CD4-positive, alpha-beta memory T cell (primary cell): Measurements from ENCODE around the gene NRAP. TPM values are rescaled to one million over a fixed set of nuclear protein-coding genes. Genes with fewer than 3 reads are reported as not detected.
A peak's percentile ranks its signal among the peaks of the same experiment; 100 is the strongest.

ENCODE experiments used
- CTCF ChIA-PET: fragments of 350-600 bp; sonication (Branson Sonifier 250); formaldehyde crosslinking; loops from one replicate; lab custom pipeline; 2021; ENCODE audit warnings: inconsistent platforms; ENCODE audit not compliant: partially characterized antibody; lab: Charles Lee
- POLR2A ChIA-PET: fragments of 350-600 bp; sonication (Branson Sonifier 250); formaldehyde crosslinking; loops from one replicate; lab custom pipeline; 2021; ENCODE audit not compliant: partially characterized antibody; lab: Charles Lee
- DNase-seq, 5 donors: peaks; one replicate each; pipeline versions ENCODE4 v3.0.0 to v3.0.0-alpha.2; 2020 to 2022; ENCODE audit warnings: mixed read lengths in 1 of 5
- H3K27ac ChIP-seq: one replicate; pipeline ENCODE4 v1.7.0; 2013; ENCODE audit warnings: low read depth, low read length
- H3K27me3 ChIP-seq: 2 replicates; pipeline ENCODE4 v1.7.0; 2013; ENCODE audit warnings: mild to moderate bottlenecking, low read length, moderate library complexity; ENCODE audit not compliant: insufficient read depth
- H3K36me3 ChIP-seq: 2 replicates; pipeline ENCODE4 v1.7.0; 2013; ENCODE audit warnings: mild to moderate bottlenecking, low read length, moderate library complexity; ENCODE audit not compliant: insufficient read depth
- H3K4me1 ChIP-seq: 2 replicates; pipeline ENCODE4 v1.7.0; 2013; ENCODE audit warnings: mild to moderate bottlenecking, low read length, moderate library complexity; ENCODE audit not compliant: insufficient read depth
- H3K4me3 ChIP-seq, 2 donors: one replicate each; pipeline ENCODE4 v1.7.0; 2013; ENCODE audit warnings: low read length in 2 of 2, mild to moderate bottlenecking in 1 of 2
- H3K9me3 ChIP-seq, 2 donors: one replicate each; pipeline ENCODE4 v1.7.0; 2013; ENCODE audit warnings: low read length in 2 of 2, control low read depth in 1 of 2; ENCODE audit not compliant: control insufficient read depth in 1 of 2
- H3K27ac Mint-ChIP-seq, 7 donors: one replicate each; pipeline ENCODE4 v1.8.0; 2020 to 2021; ENCODE audit warnings: mixed read lengths in 7 of 7, mild to moderate bottlenecking in 6 of 7, inconsistent platforms in 3 of 7, moderate library complexity in 3 of 7
- H3K27me3 Mint-ChIP-seq, 2 donors: one replicate each; pipeline ENCODE4 v1.8.0; 2020 to 2021; ENCODE audit warnings: mixed read lengths in 2 of 2
- H3K36me3 Mint-ChIP-seq, 2 donors: one replicate each; pipeline ENCODE4 v1.8.0; 2020 to 2021; ENCODE audit warnings: mixed read lengths in 2 of 2, inconsistent platforms in 1 of 2, mild to moderate bottlenecking in 1 of 2
- H3K4me1 Mint-ChIP-seq, 4 donors: one replicate each; pipeline ENCODE4 v1.8.0; 2020 to 2021; ENCODE audit warnings: mixed read lengths in 4 of 4, mild to moderate bottlenecking in 1 of 4
- H3K4me3 Mint-ChIP-seq, 8 donors: one replicate each; pipeline ENCODE4 v1.8.0; 2020 to 2021; ENCODE audit warnings: mixed read lengths in 8 of 8, mild to moderate bottlenecking in 7 of 8, moderate library complexity in 6 of 8, inconsistent platforms in 3 of 8
- H3K9me3 Mint-ChIP-seq, 8 donors: one replicate each; pipeline ENCODE4 v1.8.0; 2020 to 2021; ENCODE audit warnings: mixed read lengths in 8 of 8, mild to moderate bottlenecking in 5 of 8, inconsistent platforms in 3 of 8, moderate library complexity in 1 of 8
- intact Hi-C: fragments of 100-400 bp; cut with micrococcal nuclease; formaldehyde crosslinking; loops from one replicate; pipeline ENCODE4 v1.15.1; 2023
- polyA plus RNA-seq, 2 donors: library from polyadenylated mRNA; unstranded; fragments of 300-500 nt; fragmentation: Illumina TruSeq; gene quantifications; one replicate each; pipeline ENCODE4 v1.2.3, GENCODE V29; 2021
- total RNA-seq, 2 experiments: library from RNA; stranded (reverse); gene quantifications; one replicate each; pipeline ENCODE4 v1.2.3, GENCODE V29; 2021

Gene NRAP
- total and polyA plus RNA-seq, 4 experiments from 2014 or later, result not detected

GRCh38 chr10:113590581-113590980, 73.3 kb downstream of the NRAP start:
- no peaks in the 10 kb centered on the region for H3K4me1 Mint-ChIP-seq
- CTCF ChIA-PET, result no interaction called here
- POLR2A ChIA-PET, result no interaction called here
- no peak overlapping the region for H3K4me3 ChIP-seq
- H3K4me3 Mint-ChIP-seq, result no peak overlapping the region
- no peaks in the 10 kb centered on the region for H3K36me3 ChIP-seq
- H3K36me3 Mint-ChIP-seq, result no peaks in the 10 kb centered on the region
- no peaks in the 10 kb centered on the region for H3K4me1 ChIP-seq
- no peak overlapping the region for H3K27ac ChIP-seq
- no peaks in the 10 kb centered on the region for H3K9me3 Mint-ChIP-seq
- H3K27me3 Mint-ChIP-seq, result peaks cover 2 to 8% of the 10 kb centered on the region in 2 donors
- no peaks in the 10 kb centered on the region for H3K9me3 ChIP-seq
- no peak for DNase-seq
- intact Hi-C loops, result no loop called here
- no peak overlapping the region for H3K27ac Mint-ChIP-seq
- H3K27me3 ChIP-seq, result no peaks in the 10 kb centered on the region

GRCh38 chr10:113589201-113589770, 74.6 kb downstream of the NRAP start:
- CTCF ChIA-PET, result no interaction called here
- Mint-ChIP-seq H3K27me3 (peaks cover 2 to 10% of the 10 kb centered on the region in 2 donors), H3K4me1 (no peaks in the 10 kb centered on the region), H3K4me3 (no peak overlapping the region), H3K27ac (no peak overlapping the region), H3K36me3 (no peaks in the 10 kb centered on the region), H3K9me3 (no peaks in the 10 kb centered on the region)
- H3K9me3 ChIP-seq, result no peaks in the 10 kb centered on the region
- DNase-seq, result no peak
- no peak overlapping the region for H3K27ac ChIP-seq
- POLR2A ChIA-PET, result no interaction called here
- no peaks in the 10 kb centered on the region for H3K4me1 ChIP-seq
- no peaks in the 10 kb centered on the region for H3K27me3 ChIP-seq
- no peaks in the 10 kb centered on the region for H3K36me3 ChIP-seq
- intact Hi-C loops, result no loop called here
- H3K4me3 ChIP-seq, result no peak overlapping the region

GRCh38 chr10:113585949-113586348, 77.9 kb downstream of the NRAP start:
- H3K9me3 Mint-ChIP-seq, result peaks cover 0 to 2% (median 0%) of the 10 kb centered on the region in 8 donors
- H3K36me3 ChIP-seq, result no peaks in the 10 kb centered on the region
- H3K27me3 ChIP-seq, result no peaks in the 10 kb centered on the region
- no peaks in the 10 kb centered on the region for H3K4me1 Mint-ChIP-seq
- H3K4me1 ChIP-seq, result no peaks in the 10 kb centered on the region
- intact Hi-C loops, result no loop called here
- H3K27me3 Mint-ChIP-seq, result peaks cover 6 to 17% of the 10 kb centered on the region in 2 donors
- no peaks in the 10 kb centered on the region for H3K36me3 Mint-ChIP-seq
- ChIA-PET POLR2A (no interaction called here), CTCF (no interaction called here)
- DNase-seq, result no peak
- H3K27ac ChIP-seq, result no peak overlapping the region
- H3K27ac Mint-ChIP-seq, result no peak overlapping the region
- H3K9me3 ChIP-seq, result no peaks in the 10 kb centered on the region
- no peak overlapping the region for H3K4me3 ChIP-seq
- no peak overlapping the region for H3K4me3 Mint-ChIP-seq

- H3K27ac ChIP-seq, result no peak overlapping the region
- H3K27ac Mint-ChIP-seq, result no peak overlapping the region
- H3K27me3 Mint-ChIP-seq, result peaks cover 7 to 17% of the 10 kb centered on the region in 2 donors
- no peaks in the 10 kb centered on the region for H3K36me3 Mint-ChIP-seq
- DNase-seq, result no peak
- intact Hi-C loops, result no loop called here
- no peak overlapping the region for H3K4me3 ChIP-seq
- CTCF ChIA-PET, result no interaction called here
- peaks cover 0 to 2% (median 0%) of the 10 kb centered on the region in 8 donors for H3K9me3 Mint-ChIP-seq
- no peaks in the 10 kb centered on the region for H3K4me1 ChIP-seq
- no peaks in the 10 kb centered on the region for H3K27me3 ChIP-seq
- H3K9me3 ChIP-seq, result no peaks in the 10 kb centered on the region
- POLR2A ChIA-PET, result no interaction called here
- H3K4me1 Mint-ChIP-seq, result no peaks in the 10 kb centered on the region
- no peaks in the 10 kb centered on the region for H3K36me3 ChIP-seq
- H3K4me3 Mint-ChIP-seq, result no peak overlapping the region
Measured at GRCh38 chr10:113583571-113583970, 80.3 kb downstream of the NRAP start.

GRCh38 chr10:113581092-113581491, 82.7 kb downstream of the NRAP start:
- H3K9me3 Mint-ChIP-seq, result peaks cover 0 to 2% (median 0%) of the 10 kb centered on the region in 8 donors
- no peak overlapping the region for H3K4me3 ChIP-seq
- H3K27me3 Mint-ChIP-seq, result peaks cover 8 to 17% of the 10 kb centered on the region in 2 donors
- no peaks in the 10 kb centered on the region for H3K36me3 Mint-ChIP-seq
- no peaks in the 10 kb centered on the region for H3K4me1 Mint-ChIP-seq
- intact Hi-C loops, result no loop called here
- no peaks in the 10 kb centered on the region for H3K27me3 ChIP-seq
- POLR2A ChIA-PET, result no interaction called here
- no peaks in the 10 kb centered on the region for H3K36me3 ChIP-seq
- no peak overlapping the region for H3K4me3 Mint-ChIP-seq
- no peaks in the 10 kb centered on the region for H3K9me3 ChIP-seq
- no peaks in the 10 kb centered on the region for H3K4me1 ChIP-seq
- CTCF ChIA-PET, result no interaction called here
- no peak for DNase-seq
- H3K27ac Mint-ChIP-seq, result peak overlapping the region in 1 of 7 donors; percentile 22
- no peak overlapping the region for H3K27ac ChIP-seq

- H3K27ac Mint-ChIP-seq, result no peak overlapping the region
- H3K36me3 ChIP-seq, result no peaks in the 10 kb centered on the region
- peaks cover 0 to 2% (median 0%) of the 10 kb centered on the region in 8 donors for H3K9me3 Mint-ChIP-seq
- intact Hi-C loops, result no loop called here
- CTCF ChIA-PET, result no interaction called here
- no peaks in the 10 kb centered on the region for H3K4me1 Mint-ChIP-seq
- H3K4me3 ChIP-seq, result no peak overlapping the region
- no peak overlapping the region for H3K4me3 Mint-ChIP-seq
- no peaks in the 10 kb centered on the region for H3K4me1 ChIP-seq
- POLR2A ChIA-PET, result no interaction called here
- no peaks in the 10 kb centered on the region for H3K9me3 ChIP-seq
- no peaks in the 10 kb centered on the region for H3K27me3 ChIP-seq
- H3K27ac ChIP-seq, result no peak overlapping the region
- H3K36me3 Mint-ChIP-seq, result no peaks in the 10 kb centered on the region
- no peak for DNase-seq
- peaks cover 9 to 14% of the 10 kb centered on the region in 2 donors for H3K27me3 Mint-ChIP-seq
Measured at GRCh38 chr10:113578773-113579172, 85.1 kb downstream of the NRAP start.

- no peak overlapping the region for H3K4me3 Mint-ChIP-seq
- no peaks in the 10 kb centered on the region for H3K4me1 Mint-ChIP-seq
- intact Hi-C loops, result no loop called here
- Histone ChIP-seq H3K4me1 (no peaks in the 10 kb centered on the region), H3K27ac (no peak overlapping the region), H3K9me3 (no peaks in the 10 kb centered on the region), H3K27me3 (no peaks in the 10 kb centered on the region), H3K36me3 (no peaks in the 10 kb centered on the region), H3K4me3 (no peak overlapping the region)
- H3K27ac Mint-ChIP-seq, result no peak overlapping the region
- DNase-seq, result no peak
- peaks cover 0 to 2% (median 0%) of the 10 kb centered on the region in 8 donors for H3K9me3 Mint-ChIP-seq
- CTCF ChIA-PET, result interaction anchor here (6.5 kb wide), 1 partner anchor 14 kb away, joined by 31 read pairs; no protein-coding TSS in a partner anchor
- POLR2A ChIA-PET, result no interaction called here
- no peaks in the 10 kb centered on the region for H3K36me3 Mint-ChIP-seq
- peaks cover 6 to 11% of the 10 kb centered on the region in 2 donors for H3K27me3 Mint-ChIP-seq
Measured at GRCh38 chr10:113576852-113577251, 87.0 kb downstream of the NRAP start.
